ENCODE measurements around the gene ST6GALNAC3. TPM values are rescaled to one million over a fixed set of nuclear protein-coding genes. Genes with fewer than 3 reads are reported as not detected.

Gene ST6GALNAC3
- polyA plus RNA-seq, 1 donor: 86.1 TPM

GRCh38 chr1:76507376-76507775 is 432.8 kb downstream of the ST6GALNAC3 start:
- no peak for DNase-seq

DNA sequence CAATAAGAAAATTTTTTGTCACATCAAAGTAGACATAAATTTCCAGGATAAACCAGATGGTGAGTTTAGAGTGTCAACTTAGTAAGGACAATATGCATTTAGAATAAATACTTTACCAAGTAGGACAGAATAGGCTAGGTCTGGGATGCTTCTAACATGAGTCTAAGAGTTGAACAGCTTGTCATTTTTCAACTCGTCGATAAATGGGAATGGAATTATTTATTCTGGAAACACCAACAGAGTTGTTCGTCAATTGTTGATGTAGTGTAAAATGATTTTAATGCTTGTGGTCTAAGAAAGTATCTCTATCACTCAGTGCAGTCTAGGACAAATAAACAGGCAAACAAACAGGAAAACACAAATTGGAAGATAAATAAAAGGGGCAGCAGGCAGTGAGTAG is 434.3 kb downstream of the ST6GALNAC3 start:
- no peak for DNase-seq

GRCh38 chr1:76510672-76511557 is 436.4 kb downstream of the ST6GALNAC3 start:
- DNase-seq: no peak

- no peak for DNase-seq
Measured at GRCh38 chr1:76511558-76512179, 437.1 kb downstream of the ST6GALNAC3 start.

GRCh38 chr1:76530953-76531352 is 456.4 kb downstream of the ST6GALNAC3 start:
- no peak for DNase-seq

- DNase-seq: no peak
Measured at GRCh38 chr1:76541618-76542017, 467.1 kb downstream of the ST6GALNAC3 start.

GRCh38 chr1:76542359-76542758 is 467.8 kb downstream of the ST6GALNAC3 start:
- DNase-seq: no peak

GRCh38 chr1:76543495-76543894 is 468.9 kb downstream of the ST6GALNAC3 start:
- DNase-seq: no peak

DNA sequence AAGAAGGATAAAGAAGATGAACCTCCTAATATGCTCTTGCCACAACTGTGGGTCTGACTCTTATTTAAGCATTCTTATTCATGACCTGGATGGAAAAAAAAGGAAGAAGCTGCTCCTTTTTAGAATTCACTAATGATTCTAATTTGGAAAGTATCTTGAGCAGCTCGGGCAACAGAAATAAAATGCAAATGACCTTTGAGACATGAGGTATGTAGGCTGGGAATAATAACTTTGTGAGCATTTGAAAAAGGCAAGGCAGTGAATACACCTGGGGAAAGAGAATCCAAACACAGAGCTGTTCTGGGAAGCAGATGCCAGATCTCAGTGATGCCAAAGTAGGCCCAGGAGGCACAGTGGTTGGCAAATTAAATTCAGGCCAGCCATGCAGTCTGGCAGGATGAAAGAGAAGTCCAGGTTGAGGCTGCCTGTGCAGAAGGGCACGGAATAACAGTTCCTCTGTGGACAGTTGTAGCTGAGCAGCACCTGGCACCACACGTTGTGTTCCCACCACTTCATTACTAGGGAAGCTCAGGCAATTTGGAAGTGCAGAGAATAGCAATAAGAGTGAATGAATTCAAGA is 471.9 kb downstream of the ST6GALNAC3 start:
- DNase-seq: no peak

GRCh38 chr1:76547916-76548315 is 473.4 kb downstream of the ST6GALNAC3 start:
- peak; percentile 8 for DNase-seq

DNA sequence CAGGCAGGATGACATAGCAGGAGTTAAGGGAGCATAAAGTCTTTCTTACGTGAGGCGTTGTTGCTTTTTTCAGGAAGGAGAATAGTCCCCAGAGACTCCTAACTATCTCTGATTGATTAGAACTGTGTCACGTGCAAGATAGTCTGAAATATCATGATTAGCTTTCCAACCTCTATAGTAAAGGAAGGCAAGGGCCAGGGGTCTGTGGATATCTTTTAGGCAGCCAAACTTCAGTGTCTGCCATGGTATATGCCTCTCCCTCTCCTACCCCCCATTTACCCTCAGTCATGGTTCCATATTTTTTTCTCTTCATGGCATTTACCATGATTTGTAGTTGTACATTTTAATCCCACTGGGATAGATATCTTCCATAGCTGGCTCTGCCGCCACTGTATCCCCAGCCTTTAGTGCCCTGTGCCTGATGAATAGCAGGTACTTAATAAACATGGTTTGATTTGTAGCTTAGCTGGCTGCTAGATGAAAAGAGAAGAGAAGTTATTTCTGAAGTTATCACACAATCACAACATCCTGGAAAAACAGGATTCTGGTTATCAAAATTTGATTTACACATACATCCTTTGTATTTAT is 474.1 kb downstream of the ST6GALNAC3 start:
- no peak for DNase-seq

DNA sequence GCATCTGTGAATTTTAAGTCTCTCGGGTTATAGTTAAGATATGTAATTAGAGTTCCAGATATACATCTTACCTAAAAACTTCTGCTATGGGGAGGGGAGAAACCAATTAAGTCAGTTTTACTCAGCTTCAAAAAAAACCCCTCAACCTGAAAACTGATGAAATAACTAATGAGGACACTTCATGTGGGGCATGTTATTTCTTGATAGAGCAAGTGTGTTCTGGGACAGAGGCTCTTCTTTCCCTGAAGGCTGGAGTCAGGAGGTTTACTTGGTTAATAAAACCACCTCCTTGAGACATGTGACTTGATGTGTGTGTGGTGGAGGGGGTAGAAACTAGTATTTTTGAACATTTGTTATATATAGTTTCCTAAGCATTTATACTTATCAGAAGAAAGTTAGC is 479.7 kb downstream of the ST6GALNAC3 start:
- no peak for DNase-seq

DNA sequence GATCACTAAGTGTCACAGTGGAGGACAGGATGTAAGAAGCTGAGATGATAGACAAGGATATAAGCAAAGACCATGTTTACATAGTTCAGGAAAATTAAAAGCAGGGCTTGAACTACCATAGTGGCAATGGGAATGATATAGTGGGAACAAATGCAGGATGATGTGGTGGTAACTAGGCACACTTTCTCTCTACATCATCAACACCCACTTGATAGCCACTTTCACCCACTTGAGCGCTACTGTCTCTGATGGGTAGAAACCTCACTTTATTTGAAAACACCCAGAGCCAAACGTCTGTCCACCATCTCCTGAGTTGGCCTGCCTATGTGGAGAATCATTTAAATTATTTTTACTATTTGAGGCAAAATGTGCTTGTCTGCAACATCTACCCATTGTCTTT is 487.7 kb downstream of the ST6GALNAC3 start:
- no peak for DNase-seq

- no peak for DNase-seq
Measured at GRCh38 chr1:76568573-76569238, 494.2 kb downstream of the ST6GALNAC3 start.

GRCh38 chr1:76571248-76571647 is 496.7 kb downstream of the ST6GALNAC3 start:
- DNase-seq: no peak

DNA sequence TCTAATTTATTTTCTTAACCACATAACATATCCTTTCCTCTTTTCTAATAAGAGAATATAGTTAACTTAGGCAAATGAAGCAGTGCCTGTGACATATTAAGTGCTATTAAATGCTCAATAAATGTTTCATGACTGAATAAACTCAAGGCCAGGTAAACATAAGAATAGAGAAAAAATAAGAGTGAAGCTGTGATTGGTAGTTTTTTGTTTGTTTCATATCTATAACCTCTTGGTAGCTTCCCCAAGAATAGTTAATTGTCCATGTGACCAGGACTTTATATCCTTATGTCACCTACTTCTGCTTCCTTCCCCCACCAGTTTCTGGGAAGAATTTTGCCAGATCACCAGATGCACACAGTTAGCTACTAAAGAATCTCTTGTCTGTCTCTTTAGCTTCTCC is 497.7 kb downstream of the ST6GALNAC3 start:
- no peak for DNase-seq

DNA sequence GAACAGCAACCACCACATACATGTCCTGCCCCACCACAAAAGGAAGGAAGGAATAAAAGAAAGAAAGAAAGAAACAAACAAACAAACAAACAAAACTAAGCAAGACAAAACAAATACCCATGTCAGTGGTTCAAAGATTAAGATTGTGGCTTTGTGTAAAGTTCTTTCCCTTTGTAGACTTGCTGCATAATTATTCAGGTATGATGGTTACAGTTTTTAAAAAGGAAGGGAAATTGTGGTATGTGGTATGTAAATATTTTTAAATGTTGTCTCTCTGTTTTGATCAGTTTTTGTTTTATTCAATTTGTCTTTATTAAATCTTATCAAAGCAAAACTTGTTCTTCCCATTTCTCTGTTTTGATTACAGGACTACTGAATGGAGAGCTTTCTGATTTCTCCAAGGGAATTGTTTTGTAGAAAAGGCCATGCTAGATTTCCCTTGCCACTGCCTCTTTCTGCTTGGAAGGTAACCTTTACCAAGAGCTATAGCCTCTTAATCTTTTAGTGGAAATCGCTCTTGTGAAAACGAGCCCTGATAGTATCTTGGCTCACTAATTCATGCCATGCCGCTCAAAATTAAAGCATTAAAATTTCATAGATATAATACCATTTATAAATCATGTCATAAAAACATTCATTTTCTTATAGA is 502.5 kb downstream of the ST6GALNAC3 start:
- DNase-seq: no peak

DNA sequence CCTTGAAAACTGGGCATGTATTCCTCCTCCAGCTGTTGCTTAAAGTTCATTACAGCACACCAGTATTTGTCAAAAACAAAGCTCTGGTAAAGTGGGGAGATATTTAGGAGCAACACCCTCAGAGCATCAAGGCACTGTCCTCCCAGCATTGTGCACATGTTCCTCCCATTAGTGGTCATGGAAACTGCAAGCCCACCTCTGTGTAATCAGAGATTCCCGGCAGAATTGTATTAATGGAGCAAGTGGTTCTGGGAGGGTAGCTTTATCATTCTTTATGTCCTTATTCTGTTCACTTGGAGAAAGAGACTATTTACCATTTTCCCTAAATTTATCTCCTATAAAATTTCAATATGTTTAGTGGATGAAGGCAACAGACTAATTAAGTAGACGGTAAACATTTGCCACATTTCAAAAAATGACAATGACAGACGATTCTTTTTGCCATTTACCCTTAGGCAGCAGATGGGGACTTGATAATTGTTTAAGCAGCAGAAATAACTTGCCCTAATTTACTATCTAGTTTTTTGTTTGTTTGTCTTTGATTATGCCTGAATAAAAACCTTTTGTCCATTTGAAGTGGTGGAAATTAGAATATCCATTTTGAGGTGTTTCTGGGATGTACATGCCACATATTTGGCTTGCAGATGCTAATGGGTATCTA is 503.1 kb downstream of the ST6GALNAC3 start:
- no peak for DNase-seq

DNA sequence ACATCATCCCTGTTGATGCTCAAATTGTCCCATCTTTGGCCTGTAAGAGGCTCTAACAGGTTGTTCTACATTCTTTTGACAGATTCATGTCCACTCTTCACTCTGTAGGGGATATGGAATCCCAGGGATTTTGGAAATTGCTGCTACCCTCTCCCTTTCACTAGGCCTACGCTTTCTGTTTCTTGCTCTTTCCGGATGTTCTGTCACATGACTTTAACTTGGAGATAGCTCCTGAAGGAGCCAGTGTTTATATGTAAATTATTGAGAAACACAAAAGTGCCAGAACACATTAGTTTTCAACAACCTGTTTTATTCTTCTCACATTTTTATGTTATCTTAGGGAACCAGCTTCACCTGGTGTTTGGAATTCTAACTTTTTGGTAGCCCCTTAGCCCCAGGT is 505.7 kb downstream of the ST6GALNAC3 start:
- DNase-seq: no peak

- no peak for DNase-seq
Measured at GRCh38 chr1:76581712-76582111, 507.2 kb downstream of the ST6GALNAC3 start.

GRCh38 chr1:76583235-76583868 is 508.8 kb downstream of the ST6GALNAC3 start:
- DNase-seq: no peak
